Activated CD8-positive, alpha-beta memory T cell treated with anti-CD3 and anti-CD28 coated beads, Interleukin-2, amount 50 U/mL, for 48 hours (primary cell): ENCODE results near the gene KLF18.
"Not testable (repeated sequence)": the region's sequence is repeated elsewhere in the genome, so short reads cannot be mapped to it uniquely, and the experiment has no call there.

Experiments
- DNase-seq: peaks from one replicate; pipeline ENCODE4 v3.0.0-alpha.2; 2020

The KLF18 gene

GRCh38 chr1:44119525-44119924, 21.9 kb downstream of the KLF18 start:
- no peak for DNase-seq

GRCh38 chr1:44118682-44119081, 22.7 kb downstream of the KLF18 start, which contains the start of gene KLF17:
TSS of gene KLF17 (plus strand) at chr1:44118821. CDS start at chr1:44118908, 87 bp downstream.
- DNase-seq = no peak

- DNase-seq = not testable (repeated sequence)
Observed at GRCh38 chr1:44117272-44117671, 24.2 kb downstream of the KLF18 start.

- DNase-seq = no peak
Observed at GRCh38 chr1:44114098-44114497, 27.3 kb downstream of the KLF18 start.

GRCh38 chr1:44113095-44113609, 28.3 kb downstream of the KLF18 start:
- no peak for DNase-seq

GRCh38 chr1:44112486-44112885, 28.9 kb downstream of the KLF18 start:
- DNase-seq = no peak

- no peak for DNase-seq
Observed at GRCh38 chr1:44111861-44112260, 29.6 kb downstream of the KLF18 start.

- no peak for DNase-seq
Observed at GRCh38 chr1:44110916-44111315, 30.5 kb downstream of the KLF18 start.

- DNase-seq = no peak
Observed at GRCh38 chr1:44108971-44109370, 32.5 kb downstream of the KLF18 start.

- DNase-seq = no peak
Observed at GRCh38 chr1:44108241-44108640, 33.2 kb downstream of the KLF18 start.

- no peak for DNase-seq
Observed at GRCh38 chr1:44105810-44106209, 35.6 kb downstream of the KLF18 start.

GRCh38 chr1:44103270-44104131, 37.9 kb downstream of the KLF18 start:
- no peak for DNase-seq

- no peak for DNase-seq
Observed at GRCh38 chr1:44101328-44101727, 40.1 kb downstream of the KLF18 start.

GRCh38 chr1:44100183-44100868, 41.1 kb downstream of the KLF18 start:
- DNase-seq = no peak

- no peak for DNase-seq
Observed at GRCh38 chr1:44094047-44094446, 47.4 kb downstream of the KLF18 start.

GRCh38 chr1:44090429-44091252, 50.8 kb downstream of the KLF18 start:
- no peak for DNase-seq

GRCh38 chr1:44089371-44090048, 51.9 kb downstream of the KLF18 start:
- no peak for DNase-seq
